Measurements from ENCODE around the gene BFSP1. TPM values are rescaled to one million over a fixed set of nuclear protein-coding genes. Genes with fewer than 3 reads are reported as not detected.
A peak's percentile ranks its signal among the peaks of the same experiment; 100 is the strongest.

Gene BFSP1
- total RNA-seq, 1 donor from 2014 or later, result not detected

- Histone ChIP-seq H3K27ac (peak overlapping the region; percentile 7 to 49), H3K36me3 (no peaks in the 10 kb centered on the region), H3K4me3 (no peak overlapping the region), H3K27me3 (no peaks in the 10 kb centered on the region), H3K9me3 (no peaks in the 10 kb centered on the region), H3K4me1 (peaks cover 5 to 21% of the 10 kb centered on the region in 2 donors)
- peak; percentile 82 to 95 (median 92) for TF ChIP-seq CTCF (IDR thresholded peaks at IDR 0.05)
- intact Hi-C loops (cut with DNase I), result loop anchor here (1.0 kb wide), 2 partner anchors 35 to 80 kb away; no protein-coding TSS in a partner anchor
- DNase-seq (ENCODE audit: low spot score in 2 of 2), result peak in 1 of 2 donors; percentile 89
Observed at GRCh38 chr20:17536944-17537444, 5.8 kb upstream of the BFSP1 start.

GRCh38 chr20:17534077-17534476, 2.9 kb upstream of the BFSP1 start:
- intact Hi-C loops (cut with DNase I), result no loop called here

GRCh38 chr20:17533396-17533795, 2.2 kb upstream of the BFSP1 start:
- no peaks in the 10 kb centered on the region for H3K27me3 ChIP-seq

More at GRCh38 chr20:17534077-17534476, 2.9 kb upstream of the BFSP1 start:
- TF ChIP-seq CTCF (IDR thresholded peaks at IDR 0.05), result no peak
- Histone ChIP-seq H3K4me3 (no peak overlapping the region), H3K36me3 (no peaks in the 10 kb centered on the region), H3K27me3 (no peaks in the 10 kb centered on the region), H3K4me1 (peaks cover 0 to 22% of the 10 kb centered on the region in 2 donors), H3K27ac (no peak overlapping the region), H3K9me3 (no peaks in the 10 kb centered on the region)
- DNase-seq (ENCODE audit: low spot score in 2 of 2), result no peak

GRCh38 chr20:17531665-17532025, 466 bp upstream of the BFSP1 start:
- Histone ChIP-seq H3K36me3 (no peaks in the 10 kb centered on the region), H3K9me3 (no peaks in the 10 kb centered on the region), H3K4me3 (peak overlapping the region; percentile 72 to 75), H3K27ac (peak overlapping the region; percentile 65 to 74), H3K4me1 (peaks cover 0 to 12% of the 10 kb centered on the region in 2 donors), H3K27me3 (no peaks in the 10 kb centered on the region)
- no peak for DNase-seq (ENCODE audit: low spot score in 2 of 2)
- intact Hi-C loops (cut with DNase I), result no loop called here
- no peak for TF ChIP-seq CTCF (IDR thresholded peaks at IDR 0.05)

More at GRCh38 chr20:17533396-17533795, 2.2 kb upstream of the BFSP1 start:
- Histone ChIP-seq H3K4me3 (no peak overlapping the region), H3K4me1 (peaks cover 0 to 20% of the 10 kb centered on the region in 2 donors), H3K9me3 (no peaks in the 10 kb centered on the region), H3K27ac (no peak overlapping the region), H3K36me3 (no peaks in the 10 kb centered on the region)
- TF ChIP-seq CTCF (IDR thresholded peaks at IDR 0.05), result no peak
- intact Hi-C loops (cut with DNase I), result no loop called here
- DNase-seq (ENCODE audit: low spot score in 2 of 2), result no peak

GRCh38 chr20:17530153-17530552, 1.0 kb downstream of the BFSP1 start:
- H3K4me3 ChIP-seq, result no peak overlapping the region
- no peaks in the 10 kb centered on the region for H3K27me3 ChIP-seq
- intact Hi-C loops (cut with DNase I), result no loop called here
- DNase-seq (ENCODE audit: low spot score in 2 of 2), result no peak
- H3K9me3 ChIP-seq, result no peaks in the 10 kb centered on the region
- TF ChIP-seq CTCF (IDR thresholded peaks at IDR 0.05), result no peak
- H3K36me3 ChIP-seq, result no peaks in the 10 kb centered on the region
- H3K27ac ChIP-seq, result no peak overlapping the region
- H3K4me1 ChIP-seq, result peaks cover 0 to 12% of the 10 kb centered on the region in 2 donors

- H3K36me3 ChIP-seq, result no peaks in the 10 kb centered on the region
- no peak for TF ChIP-seq CTCF (IDR thresholded peaks at IDR 0.05)
- no peak overlapping the region for H3K4me3 ChIP-seq
- no peaks in the 10 kb centered on the region for H3K27me3 ChIP-seq
- H3K9me3 ChIP-seq, result no peaks in the 10 kb centered on the region
- no peak for DNase-seq (ENCODE audit: low spot score in 2 of 2)
- H3K27ac ChIP-seq, result no peak overlapping the region
- intact Hi-C loops (cut with DNase I), result no loop called here
- peaks cover 0 to 12% of the 10 kb centered on the region in 2 donors for H3K4me1 ChIP-seq
Observed at GRCh38 chr20:17529586-17529985, 1.6 kb downstream of the BFSP1 start.
